HEK293 (cell line): ENCODE results near the gene STK16.

ENCODE experiments used
- CTCF ChIA-PET: fragments of 350-600 bp; formaldehyde crosslinking; extraction: SDS; loops from one replicate; lab custom pipeline; 2021; ENCODE audit warnings: antibody characterized with exemption; lab: Yijun Ruan, JAX
- POLR2A ChIA-PET: fragments of 300-600 bp; formaldehyde crosslinking; extraction: SDS; loops from one replicate; lab custom pipeline; 2020; ENCODE audit warnings: antibody characterized with exemption, inconsistent platforms; lab: Yijun Ruan, JAX
- H3K27ac ChIP-seq: fragments of 200-500 bp; sonication (Bioruptor generic); 2 replicates; pipeline ENCODE4 v1.5.1; 2014; ENCODE audit warnings: low read depth, low read length, control low read depth, inconsistent platforms; ENCODE audit errors: extremely low read depth
- H3K36me3 ChIP-seq, 2 experiments: fragments of 200-500 bp in 1 of 2; sonication (Bioruptor generic) in 1 of 2; 1 replicate in 1 of 2; 2 replicates in 1 of 2; pipeline ENCODE4 v1.5.1; 2014 to 2017; ENCODE audit warnings: inconsistent platforms in 2 of 2, low read length in 2 of 2; ENCODE audit not compliant: control insufficient read depth in 2 of 2, insufficient read depth in 1 of 2
- H3K4me1 ChIP-seq: fragments of 200-500 bp; sonication (Bioruptor generic); 2 replicates; pipeline ENCODE4 v1.5.1; 2014; ENCODE audit warnings: mild to moderate bottlenecking, low read length, inconsistent platforms; ENCODE audit not compliant: control insufficient read depth, insufficient read depth
- H3K4me3 ChIP-seq: 2 replicates; pipeline ENCODE4 v1.5.1; 2011; ENCODE audit warnings: low read depth, mild to moderate bottlenecking, control low read depth, low read length, moderate library complexity
- H3K9me3 ChIP-seq: fragments of 200-500 bp; sonication (Bioruptor generic); 2 replicates; pipeline ENCODE4 v1.5.1; 2014; ENCODE audit warnings: low read depth, low read length, inconsistent platforms; ENCODE audit not compliant: control insufficient read depth, insufficient read depth
- EGR2 ChIP-seq: fragments of 450-650 bp; formaldehyde crosslinking; IDR thresholded peaks from 2 replicates; pipeline ENCODE4 v1.5.1; 2016; ENCODE audit warnings: low read depth, missing biosample characterization, missing genetic modification characterization
- SCRT2 ChIP-seq: fragments of 450-650 bp; formaldehyde crosslinking; IDR thresholded peaks from 2 replicates; pipeline ENCODE4 v1.5.1; 2016; ENCODE audit warnings: missing biosample characterization, missing genetic modification characterization
- ZEB2 ChIP-seq: fragments of 450-650 bp; formaldehyde crosslinking; IDR thresholded peaks from 2 replicates; pipeline ENCODE4 v1.5.1; 2016; ENCODE audit warnings: missing biosample characterization, missing genetic modification characterization
- ZFHX2 ChIP-seq: fragments of 450-650 bp; formaldehyde crosslinking; conservative IDR thresholded peaks from 2 replicates; pipeline ENCODE4 v1.5.1; 2016; ENCODE audit warnings: missing biosample characterization, missing genetic modification characterization
- ZNF10 ChIP-seq: fragments of 450-650 bp; formaldehyde crosslinking; IDR thresholded peaks from 2 replicates; pipeline ENCODE4 v1.5.1; 2017; ENCODE audit warnings: missing biosample characterization, missing genetic modification characterization
- ZNF16 ChIP-seq: fragments of 450-650 bp; formaldehyde crosslinking; IDR thresholded peaks from 2 replicates; pipeline ENCODE4 v1.5.1; 2016; ENCODE audit warnings: low read depth, missing biosample characterization, missing genetic modification characterization
- ZNF274 ChIP-seq, 2 experiments: fragments of 200-500 bp in 1 of 2; fragments of 450-650 bp in 1 of 2; sonication (Bioruptor generic) in 1 of 2; formaldehyde crosslinking in 1 of 2; IDR thresholded peaks; 2 replicates each; pipeline versions ENCODE4 v1.5.1 to v1.6.1; 2014 to 2016; ENCODE audit warnings: borderline replicate concordance in 1 of 2, inconsistent platforms in 1 of 2, low read length in 1 of 2, missing biosample characterization in 1 of 2, missing genetic modification characterization in 1 of 2
- ZNF324 ChIP-seq: fragments of 450-650 bp; formaldehyde crosslinking; IDR thresholded peaks from 2 replicates; pipeline ENCODE4 v1.5.1; 2016; ENCODE audit warnings: missing biosample characterization, missing genetic modification characterization
- ZNF350 ChIP-seq: fragments of 450-650 bp; formaldehyde crosslinking; IDR thresholded peaks from 2 replicates; pipeline ENCODE4 v1.5.0; 2017; ENCODE audit warnings: missing biosample characterization, mild to moderate bottlenecking, missing genetic modification characterization
- ZNF473 ChIP-seq: fragments of 450-650 bp; formaldehyde crosslinking; IDR thresholded peaks from 2 replicates; pipeline ENCODE4 v1.5.1; 2017; ENCODE audit warnings: missing biosample characterization, missing genetic modification characterization
- ZNF514 ChIP-seq: fragments of 450-650 bp; formaldehyde crosslinking; IDR thresholded peaks from 2 replicates; pipeline ENCODE4 v1.5.1; 2016; ENCODE audit warnings: missing biosample characterization, missing genetic modification characterization
- ZNF555 ChIP-seq: fragments of 450-650 bp; formaldehyde crosslinking; conservative IDR thresholded peaks from 2 replicates; pipeline ENCODE4 v1.5.1; 2017; ENCODE audit warnings: missing biosample characterization, mild to moderate bottlenecking, missing genetic modification characterization, inconsistent platforms
- ZNF624 ChIP-seq: fragments of 450-650 bp; formaldehyde crosslinking; IDR thresholded peaks from 2 replicates; pipeline ENCODE4 v1.5.1; 2017; ENCODE audit warnings: missing biosample characterization, missing genetic modification characterization
- ZNF707 ChIP-seq: fragments of 450-650 bp; formaldehyde crosslinking; IDR thresholded peaks from 2 replicates; pipeline ENCODE4 v1.5.1; 2016; ENCODE audit warnings: missing biosample characterization, missing genetic modification characterization
- ZNF792 ChIP-seq: fragments of 450-650 bp; formaldehyde crosslinking; IDR thresholded peaks from 2 replicates; pipeline ENCODE4 v1.5.1; 2016; ENCODE audit warnings: missing biosample characterization, missing genetic modification characterization
- ZNF837 ChIP-seq: fragments of 450-650 bp; formaldehyde crosslinking; IDR thresholded peaks from 2 replicates; pipeline ENCODE4 v1.5.1; 2016; ENCODE audit warnings: missing biosample characterization, missing genetic modification characterization
- TF ChIP-seq, protein P1 (sequence below): fragments of 450-650 bp; IDR thresholded peaks from 2 replicates; pipeline ENCODE4 v1.5.1; 2018; ENCODE audit warnings: missing biosample characterization, missing genetic modification characterization
- TF ChIP-seq, protein P2 (sequence below): fragments of 450-650 bp; formaldehyde crosslinking; conservative IDR thresholded peaks from 2 replicates; pipeline ENCODE4 v1.5.1; 2016; ENCODE audit warnings: low read depth, missing biosample characterization, missing genetic modification characterization
- TF ChIP-seq, protein P3 (sequence below): fragments of 450-650 bp; formaldehyde crosslinking; IDR thresholded peaks from 2 replicates; pipeline ENCODE4 v1.5.1; 2016; ENCODE audit warnings: missing biosample characterization, missing genetic modification characterization, borderline replicate concordance
- TF ChIP-seq, protein P4 (sequence below): IDR thresholded peaks from 2 replicates; pipeline ENCODE4 v1.6.1; 2011; ENCODE audit warnings: mild to moderate bottlenecking, low read depth, low read length, borderline replicate concordance

Gene STK16

DNA sequence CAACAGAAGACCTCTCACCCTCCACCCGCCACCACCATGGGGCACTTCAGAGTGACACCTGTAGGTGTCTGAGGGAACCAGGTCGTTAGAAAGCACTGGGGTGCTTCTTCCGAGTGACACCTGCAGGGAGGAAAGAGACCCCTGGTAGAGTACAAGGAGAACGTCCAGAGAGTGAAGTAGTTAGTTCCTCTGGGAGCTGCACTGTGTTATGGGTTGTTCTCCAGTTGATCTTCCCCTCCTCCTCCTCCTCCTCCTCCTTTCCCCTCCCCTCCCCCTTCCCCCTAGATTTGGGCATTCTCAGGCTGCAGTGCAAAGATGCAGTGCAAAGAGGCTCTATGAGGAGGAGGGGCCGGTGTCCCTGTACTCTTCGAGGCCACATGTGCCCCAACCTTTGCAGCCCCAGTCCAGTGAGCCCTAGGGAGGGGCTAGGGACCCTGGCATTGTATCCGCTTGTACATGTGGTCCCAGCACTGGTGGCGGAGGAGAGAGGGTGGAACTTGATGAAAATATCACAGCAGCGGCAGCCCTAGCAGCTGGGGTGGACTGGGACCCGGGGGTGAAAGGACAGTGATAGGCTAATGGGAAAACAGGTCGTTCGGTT, 34.7 kb downstream of the STK16 start:
- peak overlapping the region; percentile 67; the same call in 1 of the 2 replicates for H3K27ac ChIP-seq

DNA sequence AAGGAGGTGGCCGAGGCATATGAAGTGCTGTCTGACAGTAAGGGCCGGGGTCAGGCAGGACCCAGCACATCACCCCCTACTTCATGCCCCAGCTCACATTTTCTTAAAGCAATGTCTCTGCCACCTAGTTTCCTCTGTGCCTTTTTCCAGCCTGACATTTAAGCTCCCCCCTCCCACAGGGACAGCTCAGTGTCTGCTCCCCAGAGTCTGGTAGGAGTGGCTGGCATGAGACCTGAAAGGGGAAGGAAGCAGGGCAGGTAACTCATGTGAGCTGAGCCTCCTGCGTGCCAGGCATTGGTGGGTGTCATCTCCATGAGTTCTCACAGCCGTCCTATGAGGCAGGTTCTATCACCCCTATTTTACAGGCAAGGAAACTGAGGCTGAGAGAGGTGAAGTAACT, 35.4 kb downstream of the STK16 start:
- POLR2A ChIA-PET, result interaction anchor here (1.3 kb wide), 1 partner anchor 14 kb away, joined by 4 read pairs; no protein-coding TSS in a partner anchor
- CTCF ChIA-PET, result interaction anchor here (0.6 to 15.0 kb wide), 4 partner anchors 16 to 110 kb away, joined by 4 to 297 read pairs (median 5); no protein-coding TSS in a partner anchor
- no peak overlapping the region for H3K4me3 ChIP-seq

More for the DNA sequence above, 34.7 kb downstream of the STK16 start:
- TF ChIP-seq, protein P1, sequence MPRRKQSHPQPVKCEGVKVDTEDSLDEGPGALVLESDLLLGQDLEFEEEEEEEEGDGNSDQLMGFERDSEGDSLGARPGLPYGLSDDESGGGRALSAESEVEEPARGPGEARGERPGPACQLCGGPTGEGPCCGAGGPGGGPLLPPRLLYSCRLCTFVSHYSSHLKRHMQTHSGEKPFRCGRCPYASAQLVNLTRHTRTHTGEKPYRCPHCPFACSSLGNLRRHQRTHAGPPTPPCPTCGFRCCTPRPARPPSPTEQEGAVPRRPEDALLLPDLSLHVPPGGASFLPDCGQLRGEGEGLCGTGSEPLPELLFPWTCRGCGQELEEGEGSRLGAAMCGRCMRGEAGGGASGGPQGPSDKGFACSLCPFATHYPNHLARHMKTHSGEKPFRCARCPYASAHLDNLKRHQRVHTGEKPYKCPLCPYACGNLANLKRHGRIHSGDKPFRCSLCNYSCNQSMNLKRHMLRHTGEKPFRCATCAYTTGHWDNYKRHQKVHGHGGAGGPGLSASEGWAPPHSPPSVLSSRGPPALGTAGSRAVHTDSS, result peak; percentile 53
- peak; percentile 92 for TF ChIP-seq SCRT2 (tag by site-specific recombination)
- TF ChIP-seq ZFHX2 (tag by site-specific recombination), result no peak
- TF ChIP-seq ZNF792 (tag by site-specific recombination), result no peak
- ChIA-PET CTCF (interaction anchor here (0.7 to 15.0 kb wide), 4 partner anchors 16 to 151 kb away, joined by 3 to 297 read pairs (median 6); no protein-coding TSS in a partner anchor), POLR2A (interaction anchor here (0.5 to 1.8 kb wide), 6 partner anchors 12 to 291 kb away, joined by 3 to 18 read pairs (median 8); partner anchors contain the start of genes ABCB6, GLB1L, OBSL1 and STK16)
- H3K4me3 ChIP-seq, result peak overlapping the region; percentile 54
- peaks cover 0 to 48% of the 10 kb centered on the region in 2 experiments; a peak in 1 of 3 replicates for H3K36me3 ChIP-seq
- H3K4me1 ChIP-seq, result peaks cover 6% of the 10 kb centered on the region
- no peaks in the 10 kb centered on the region for H3K9me3 ChIP-seq

More for the DNA sequence above, 35.4 kb downstream of the STK16 start:
- H3K36me3 ChIP-seq, result peaks cover 0 to 54% of the 10 kb centered on the region in 2 experiments; a peak in 1 of 3 replicates
- H3K9me3 ChIP-seq, result no peaks in the 10 kb centered on the region
- TF ChIP-seq ZNF16 (tag by site-specific recombination) (no peak), ZEB2 (tag by site-specific recombination) (no peak), ZNF624 (tag by site-specific recombination) (no peak), ZNF10 (no peak), EGR2 (no peak), ZNF514 (tag by site-specific recombination) (no peak), ZNF324 (tag by site-specific recombination) (no peak), ZNF274 (IDR thresholded peaks at IDR 0.05; ENCODE audit: low read length) (no peak), ZNF274 (tag by site-specific recombination; IDR thresholded peaks at IDR 0.05; ENCODE audit: borderline replicate concordance) (no peak), ZNF707 (tag by site-specific recombination) (no peak), ZFHX2 (tag by site-specific recombination) (no peak), ZNF555 (tag by site-specific recombination) (no peak), ZNF473 (tag by site-specific recombination) (no peak), ZNF350 (tag by site-specific recombination) (no peak), ZNF837 (tag by site-specific recombination) (no peak), SCRT2 (tag by site-specific recombination) (no peak)
- TF ChIP-seq, protein P2, sequence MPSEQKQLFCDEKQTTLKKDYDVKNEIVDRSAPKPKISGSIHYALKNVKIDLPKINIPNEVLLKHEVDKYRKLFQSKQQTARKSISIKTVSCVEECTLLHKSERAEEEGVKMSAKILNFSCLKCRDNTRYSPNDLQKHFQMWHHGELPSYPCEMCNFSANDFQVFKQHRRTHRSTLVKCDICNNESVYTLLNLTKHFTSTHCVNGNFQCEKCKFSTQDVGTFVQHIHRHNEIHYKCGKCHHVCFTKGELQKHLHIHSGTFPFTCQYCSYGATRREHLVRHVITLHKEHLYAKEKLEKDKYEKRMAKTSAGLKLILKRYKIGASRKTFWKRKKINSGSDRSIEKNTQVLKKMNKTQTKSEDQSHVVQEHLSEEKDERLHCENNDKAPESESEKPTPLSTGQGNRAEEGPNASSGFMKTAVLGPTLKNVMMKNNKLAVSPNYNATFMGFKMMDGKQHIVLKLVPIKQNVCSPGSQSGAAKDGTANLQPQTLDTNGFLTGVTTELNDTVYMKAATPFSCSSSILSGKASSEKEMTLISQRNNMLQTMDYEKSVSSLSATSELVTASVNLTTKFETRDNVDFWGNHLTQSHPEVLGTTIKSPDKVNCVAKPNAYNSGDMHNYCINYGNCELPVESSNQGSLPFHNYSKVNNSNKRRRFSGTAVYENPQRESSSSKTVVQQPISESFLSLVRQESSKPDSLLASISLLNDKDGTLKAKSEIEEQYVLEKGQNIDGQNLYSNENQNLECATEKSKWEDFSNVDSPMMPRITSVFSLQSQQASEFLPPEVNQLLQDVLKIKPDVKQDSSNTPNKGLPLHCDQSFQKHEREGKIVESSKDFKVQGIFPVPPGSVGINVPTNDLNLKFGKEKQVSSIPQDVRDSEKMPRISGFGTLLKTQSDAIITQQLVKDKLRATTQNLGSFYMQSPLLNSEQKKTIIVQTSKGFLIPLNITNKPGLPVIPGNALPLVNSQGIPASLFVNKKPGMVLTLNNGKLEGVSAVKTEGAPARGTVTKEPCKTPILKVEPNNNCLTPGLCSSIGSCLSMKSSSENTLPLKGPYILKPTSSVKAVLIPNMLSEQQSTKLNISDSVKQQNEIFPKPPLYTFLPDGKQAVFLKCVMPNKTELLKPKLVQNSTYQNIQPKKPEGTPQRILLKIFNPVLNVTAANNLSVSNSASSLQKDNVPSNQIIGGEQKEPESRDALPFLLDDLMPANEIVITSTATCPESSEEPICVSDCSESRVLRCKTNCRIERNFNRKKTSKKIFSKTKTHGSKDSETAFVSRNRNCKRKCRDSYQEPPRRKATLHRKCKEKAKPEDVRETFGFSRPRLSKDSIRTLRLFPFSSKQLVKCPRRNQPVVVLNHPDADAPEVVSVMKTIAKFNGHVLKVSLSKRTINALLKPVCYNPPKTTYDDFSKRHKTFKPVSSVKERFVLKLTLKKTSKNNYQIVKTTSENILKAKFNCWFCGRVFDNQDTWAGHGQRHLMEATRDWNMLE (tag by site-specific recombination), result no peak
- TF ChIP-seq, protein P3, sequence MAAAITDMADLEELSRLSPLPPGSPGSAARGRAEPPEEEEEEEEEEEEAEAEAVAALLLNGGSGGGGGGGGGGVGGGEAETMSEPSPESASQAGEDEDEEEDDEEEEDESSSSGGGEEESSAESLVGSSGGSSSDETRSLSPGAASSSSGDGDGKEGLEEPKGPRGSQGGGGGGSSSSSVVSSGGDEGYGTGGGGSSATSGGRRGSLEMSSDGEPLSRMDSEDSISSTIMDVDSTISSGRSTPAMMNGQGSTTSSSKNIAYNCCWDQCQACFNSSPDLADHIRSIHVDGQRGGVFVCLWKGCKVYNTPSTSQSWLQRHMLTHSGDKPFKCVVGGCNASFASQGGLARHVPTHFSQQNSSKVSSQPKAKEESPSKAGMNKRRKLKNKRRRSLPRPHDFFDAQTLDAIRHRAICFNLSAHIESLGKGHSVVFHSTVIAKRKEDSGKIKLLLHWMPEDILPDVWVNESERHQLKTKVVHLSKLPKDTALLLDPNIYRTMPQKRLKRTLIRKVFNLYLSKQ (tag by site-specific recombination), result no peak
- TF ChIP-seq, protein P4, sequence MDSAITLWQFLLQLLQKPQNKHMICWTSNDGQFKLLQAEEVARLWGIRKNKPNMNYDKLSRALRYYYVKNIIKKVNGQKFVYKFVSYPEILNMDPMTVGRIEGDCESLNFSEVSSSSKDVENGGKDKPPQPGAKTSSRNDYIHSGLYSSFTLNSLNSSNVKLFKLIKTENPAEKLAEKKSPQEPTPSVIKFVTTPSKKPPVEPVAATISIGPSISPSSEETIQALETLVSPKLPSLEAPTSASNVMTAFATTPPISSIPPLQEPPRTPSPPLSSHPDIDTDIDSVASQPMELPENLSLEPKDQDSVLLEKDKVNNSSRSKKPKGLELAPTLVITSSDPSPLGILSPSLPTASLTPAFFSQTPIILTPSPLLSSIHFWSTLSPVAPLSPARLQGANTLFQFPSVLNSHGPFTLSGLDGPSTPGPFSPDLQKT, result no peak
- H3K27ac ChIP-seq, result no peak overlapping the region
- peaks cover 6% of the 10 kb centered on the region for H3K4me1 ChIP-seq
